Spleen (tissue), 11 donors: Measurements from ENCODE around the gene MEIKIN. TPM values are rescaled to one million over a fixed set of nuclear protein-coding genes. Genes with fewer than 3 reads are reported as not detected.
A peak's percentile ranks its signal among the peaks of the same experiment; 100 is the strongest.

ENCODE experiments used
- DNase-seq: peaks from one replicate; pipeline ENCODE4 v3.0.0-alpha.2; 2020
- H3K27ac ChIP-seq, 8 donors: fragments of 200-600 bp; sonication (generic) in 7 of 8; 1 replicate in 4 of 8; 2 replicates in 4 of 8; pipeline versions ENCODE4 v1.5.0 to v1.8.0; 2016 to 2021; ENCODE audit warnings: inconsistent platforms in 4 of 8, mild to moderate bottlenecking in 4 of 8, moderate library complexity in 1 of 8
- H3K27me3 ChIP-seq, 7 donors: fragments of 200-600 bp; sonication (generic) in 6 of 7; replicated peaks in 1 of 7; 1 replicate in 4 of 7; 2 replicates in 3 of 7; pipeline versions ENCODE4 v1.5.0 to v1.8.0; 2016 to 2021; ENCODE audit warnings: inconsistent platforms in 3 of 7, mild to moderate bottlenecking in 1 of 7
- H3K36me3 ChIP-seq, 6 donors: fragments of 200-600 bp; sonication (generic) in 5 of 6; 1 replicate in 4 of 6; 2 replicates in 2 of 6; pipeline versions ENCODE4 v1.5.0 to v1.8.0; 2016 to 2021; ENCODE audit warnings: inconsistent platforms in 2 of 6
- H3K4me1 ChIP-seq, 6 donors: fragments of 200-600 bp; sonication (generic) in 5 of 6; 1 replicate in 3 of 6; 2 replicates in 3 of 6; pipeline versions ENCODE4 v1.5.0 to v1.8.0; 2016 to 2021; ENCODE audit warnings: inconsistent platforms in 3 of 6
- H3K4me3 ChIP-seq, 8 donors: fragments of 200-600 bp; sonication (generic) in 7 of 8; 1 replicate in 4 of 8; 2 replicates in 4 of 8; pipeline versions ENCODE4 v1.5.0 to v1.8.0; 2016 to 2021; ENCODE audit warnings: inconsistent platforms in 4 of 8, mild to moderate bottlenecking in 4 of 8, moderate library complexity in 2 of 8
- H3K9me3 ChIP-seq, 8 donors: fragments of 200-600 bp; sonication (generic) in 7 of 8; 1 replicate in 4 of 8; 2 replicates in 4 of 8; pipeline versions ENCODE4 v1.5.0 to v1.8.0; 2016 to 2021; ENCODE audit warnings: inconsistent platforms in 4 of 8
- CTCF ChIP-seq, 11 experiments: fragments of 200-600 bp in 7 of 11; fragments of 450-650 bp in 4 of 11; sonication (generic) in 4 of 11; IDR thresholded peaks in 8 of 11; conservative IDR thresholded peaks in 3 of 11; 1 replicate in 7 of 11; 2 replicates in 4 of 11; pipeline versions ENCODE4 v1.4.0 to v1.8.0; 2016 to 2021; ENCODE audit warnings: antibody characterized with exemption in 11 of 11, inconsistent platforms in 4 of 11, mild to moderate bottlenecking in 1 of 11
- POLR2A ChIP-seq, 3 donors: fragments of 450-650 bp; IDR thresholded peaks; one replicate each; pipeline ENCODE4 v1.5.1; 2017; ENCODE audit warnings: antibody characterized with exemption in 3 of 3, mild to moderate bottlenecking in 1 of 3
- POLR2AphosphoS5 ChIP-seq, 3 donors: sonication (generic); formaldehyde crosslinking; IDR thresholded peaks; one replicate each; pipeline ENCODE4 v1.5.1; 2017; ENCODE audit warnings: antibody characterized with exemption in 3 of 3
- WGBS, 5 donors: extraction: QIAGEN DNeasy Blood & Tissue Kit in 3 of 5; methylation state at CpG; one replicate each; pipeline versions ENCODE4 v1.1.5 to v1.1.7; 2013 to 2018; 5-methylcytosine and 5-hydroxymethylcytosine counted together
- intact Hi-C: fragments of 100-400 bp; cut with DNase I; formaldehyde crosslinking; loops from one replicate; pipeline ENCODE4 v1.15.0; 2023; ENCODE audit warnings: low total_unique reads
- polyA plus RNA-seq, 3 donors: library from polyadenylated mRNA; stranded (reverse); fragments of 200-250 nt; gene quantifications; one replicate each; pipeline ENCODE4 v1.2.1, GENCODE V29; 2013
- total RNA-seq, 7 donors: library from RNA; depleted of rRNA in 3 of 7; stranded (reverse); fragments of >200 nt in 3 of 7; fragmentation: NEBNext Ultra II Directional in 4 of 7; extraction: Animal tissue kit (Norgen Biotek cat#: 25700) in 4 of 7; gene quantifications; one replicate each; pipeline versions ENCODE4 v1.1.0 to v1.2.1, GENCODE V29; 2016 to 2021
- donor health status: healthy with polysubstance abuse.
- donor health status: DM: no; HTN: no; CAD: no; lungs with moderate emphysema.
- donor health status: DM: no; HTN: no; CAD: no.
- donor health status: Bipolar disorder and iron deficiency.
- donor health status: healthy.
- donor health status: DM: no; HTN: no; CAD: no.
- donor health status: DM: yes; HTN: yes; CAD: no.

Gene MEIKIN
- total and polyA plus RNA-seq, 10 donors, result 0.24 TPM; not detected in 9

GRCh38 chr5:131992370-131992769 is 46.9 kb upstream of the MEIKIN start:
- 76 to 88% (median 81%) methylated on average over 5 of the region's 5 CpGs for WGBS, 5 donors
- peak; percentile 30 for DNase-seq
- H3K4me3 ChIP-seq, result no peak overlapping the region
- intact Hi-C loops, result no loop called here
- no peaks in the 10 kb centered on the region for H3K4me1 ChIP-seq
- no peaks in the 10 kb centered on the region for H3K9me3 ChIP-seq
- TF ChIP-seq POLR2AphosphoS5 (IDR thresholded peaks at IDR 0.05) (no peak), POLR2A (IDR thresholded peaks at IDR 0.05) (no peak), CTCF (IDR thresholded peaks at IDR 0.05 in 8 of 11, conservative IDR thresholded peaks at IDR 0.05 in 3 of 11) (no peak)
- no peak overlapping the region for H3K27ac ChIP-seq
- no peaks in the 10 kb centered on the region for H3K27me3 ChIP-seq
- H3K36me3 ChIP-seq, result no peaks in the 10 kb centered on the region

- no peak overlapping the region for H3K27ac ChIP-seq
- no peaks in the 10 kb centered on the region for H3K9me3 ChIP-seq
- WGBS, 5 donors, result 64 to 77% (median 70%) methylated on average over 10 of the region's 10 CpGs
- H3K4me3 ChIP-seq, result no peak overlapping the region
- no peaks in the 10 kb centered on the region for H3K27me3 ChIP-seq
- no peaks in the 10 kb centered on the region for H3K4me1 ChIP-seq
- H3K36me3 ChIP-seq, result no peaks in the 10 kb centered on the region
- intact Hi-C loops, result no loop called here
- DNase-seq, result peak; percentile 46
- no peak for TF ChIP-seq CTCF (IDR thresholded peaks at IDR 0.05 in 8 of 11, conservative IDR thresholded peaks at IDR 0.05 in 3 of 11)
- no peak for TF ChIP-seq POLR2AphosphoS5 (IDR thresholded peaks at IDR 0.05)
- TF ChIP-seq POLR2A (IDR thresholded peaks at IDR 0.05), result no peak
Observed at GRCh38 chr5:131991593-131992324, 46.3 kb upstream of the MEIKIN start.

GRCh38 chr5:131990716-131991115 is 45.3 kb upstream of the MEIKIN start:
- H3K9me3 ChIP-seq, result no peaks in the 10 kb centered on the region
- no peaks in the 10 kb centered on the region for H3K36me3 ChIP-seq
- intact Hi-C loops, result no loop called here
- H3K4me1 ChIP-seq, result no peaks in the 10 kb centered on the region
- H3K27me3 ChIP-seq, result no peaks in the 10 kb centered on the region
- DNase-seq, result peak; percentile 57
- H3K4me3 ChIP-seq, result no peak overlapping the region
- WGBS, 5 donors, result 91 to 97% (median 94%) methylated on average over 4 to 13 of the region's 13 CpGs
- TF ChIP-seq POLR2A (IDR thresholded peaks at IDR 0.05), result no peak
- TF ChIP-seq POLR2AphosphoS5 (IDR thresholded peaks at IDR 0.05), result no peak
- TF ChIP-seq CTCF (IDR thresholded peaks at IDR 0.05 in 8 of 11, conservative IDR thresholded peaks at IDR 0.05 in 3 of 11), result no peak
- H3K27ac ChIP-seq, result no peak overlapping the region

GRCh38 chr5:131988601-131989000 is 43.1 kb upstream of the MEIKIN start:
- Histone ChIP-seq H3K4me1 (no peaks in the 10 kb centered on the region), H3K36me3 (no peaks in the 10 kb centered on the region), H3K4me3 (no peak overlapping the region), H3K9me3 (no peaks in the 10 kb centered on the region), H3K27ac (no peak overlapping the region), H3K27me3 (no peaks in the 10 kb centered on the region)
- TF ChIP-seq POLR2A (IDR thresholded peaks at IDR 0.05) (no peak), POLR2AphosphoS5 (IDR thresholded peaks at IDR 0.05) (no peak), CTCF (IDR thresholded peaks at IDR 0.05 in 8 of 11, conservative IDR thresholded peaks at IDR 0.05 in 3 of 11) (no peak)
- DNase-seq, result peak; percentile 48
- intact Hi-C loops, result no loop called here
- WGBS, 5 donors, result 92 to 97% (median 93%) methylated on average over 6 of the region's 6 CpGs
